Activated T-cell treated with anti-CD3 and anti-CD28 coated beads for 48 hours (primary cell): ENCODE results near the gene PYROXD2.
"Not testable (repeated sequence)": the region's sequence is repeated elsewhere in the genome, so short reads cannot be mapped to it uniquely, and the experiment has no call there.

ENCODE experiments used
- DNase-seq: peaks from one replicate; pipeline ENCODE4 v3.0.0-alpha.2; 2020; ENCODE audit warnings: low read depth

PYROXD2 gene

DNA sequence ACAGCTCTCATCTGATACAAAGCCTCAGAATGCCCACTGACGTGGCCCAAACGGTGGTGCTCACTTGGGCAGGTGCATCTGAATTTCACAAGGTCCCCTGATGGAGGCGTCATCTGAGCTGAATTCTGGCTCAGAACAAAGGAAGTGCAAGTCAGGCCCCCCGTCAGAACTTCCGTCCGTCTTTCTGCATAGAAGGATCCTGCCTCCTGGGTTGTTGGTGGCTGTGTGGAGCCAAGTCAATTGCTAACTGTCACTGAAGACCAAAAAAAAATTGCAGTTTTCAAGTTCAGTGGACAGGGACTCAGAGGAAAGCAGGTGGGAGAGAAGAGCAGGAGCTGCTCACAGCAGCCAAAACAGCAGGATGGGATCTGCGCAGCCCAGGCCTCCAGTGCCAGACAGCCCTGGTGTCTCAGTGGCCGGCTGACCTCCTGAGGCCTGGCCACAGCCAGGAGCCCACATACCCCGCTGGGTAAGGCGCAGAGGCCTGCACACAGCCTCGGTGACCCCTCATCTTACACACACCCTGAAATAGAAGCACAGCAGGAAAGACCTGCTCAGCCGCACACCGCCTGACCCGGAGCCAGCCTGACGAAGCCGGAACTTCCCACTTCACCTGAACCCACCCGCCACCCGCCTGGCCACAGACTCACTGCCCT lies 49.4 kb downstream of the PYROXD2 start:
- DNase-seq = no peak

DNA sequence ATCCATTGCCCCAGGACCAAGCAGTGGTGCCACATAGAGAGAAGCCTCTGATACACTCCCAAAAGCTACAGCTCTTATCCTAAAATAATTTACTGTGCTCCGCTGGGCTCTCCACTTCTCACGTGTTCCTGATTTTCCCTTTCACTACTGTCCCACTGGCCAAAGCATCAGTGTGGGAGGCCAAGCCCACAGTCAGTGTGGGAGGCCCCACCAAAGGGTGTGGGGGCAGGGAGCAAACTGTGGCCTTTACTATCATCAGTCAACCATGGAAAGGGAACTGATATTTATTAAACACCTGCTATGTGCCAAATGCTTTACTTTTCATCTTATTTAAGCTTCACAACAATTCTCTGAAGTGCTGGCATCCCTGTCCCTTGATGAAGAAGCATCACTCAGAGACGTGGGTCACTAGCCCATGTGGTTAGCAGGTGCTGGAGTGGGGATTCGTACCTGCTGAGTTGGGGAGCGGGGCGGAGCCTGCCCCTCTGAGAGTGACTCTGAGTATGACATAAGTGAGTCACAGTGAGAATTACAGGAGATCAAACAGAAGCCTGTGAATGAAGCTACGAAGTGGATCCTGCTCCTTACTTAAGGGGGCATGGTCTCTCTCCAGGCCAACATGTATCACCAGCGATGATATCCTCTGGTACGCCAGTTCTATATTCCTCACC lies 50.4 kb downstream of the PYROXD2 start:
- no peak for DNase-seq

DNA sequence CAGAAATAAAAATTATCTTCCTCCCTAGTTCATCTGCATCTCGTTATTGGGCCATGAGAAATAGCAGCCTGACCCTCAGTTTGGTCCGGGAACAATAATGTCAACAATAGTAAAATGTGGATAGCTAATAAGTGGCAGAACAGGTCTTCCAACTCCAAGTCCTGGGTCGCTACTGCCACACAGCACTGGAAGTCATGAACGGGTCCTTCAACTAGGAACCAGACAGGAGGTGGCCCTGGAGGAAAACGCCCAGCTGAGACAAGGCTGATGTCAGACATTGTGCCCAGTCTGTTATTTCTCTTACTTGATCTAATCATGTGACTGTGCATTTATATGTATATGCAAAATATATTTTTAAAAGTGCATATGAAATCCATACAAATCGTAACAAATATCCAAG lies 51.8 kb downstream of the PYROXD2 start:
- DNase-seq = no peak

DNA sequence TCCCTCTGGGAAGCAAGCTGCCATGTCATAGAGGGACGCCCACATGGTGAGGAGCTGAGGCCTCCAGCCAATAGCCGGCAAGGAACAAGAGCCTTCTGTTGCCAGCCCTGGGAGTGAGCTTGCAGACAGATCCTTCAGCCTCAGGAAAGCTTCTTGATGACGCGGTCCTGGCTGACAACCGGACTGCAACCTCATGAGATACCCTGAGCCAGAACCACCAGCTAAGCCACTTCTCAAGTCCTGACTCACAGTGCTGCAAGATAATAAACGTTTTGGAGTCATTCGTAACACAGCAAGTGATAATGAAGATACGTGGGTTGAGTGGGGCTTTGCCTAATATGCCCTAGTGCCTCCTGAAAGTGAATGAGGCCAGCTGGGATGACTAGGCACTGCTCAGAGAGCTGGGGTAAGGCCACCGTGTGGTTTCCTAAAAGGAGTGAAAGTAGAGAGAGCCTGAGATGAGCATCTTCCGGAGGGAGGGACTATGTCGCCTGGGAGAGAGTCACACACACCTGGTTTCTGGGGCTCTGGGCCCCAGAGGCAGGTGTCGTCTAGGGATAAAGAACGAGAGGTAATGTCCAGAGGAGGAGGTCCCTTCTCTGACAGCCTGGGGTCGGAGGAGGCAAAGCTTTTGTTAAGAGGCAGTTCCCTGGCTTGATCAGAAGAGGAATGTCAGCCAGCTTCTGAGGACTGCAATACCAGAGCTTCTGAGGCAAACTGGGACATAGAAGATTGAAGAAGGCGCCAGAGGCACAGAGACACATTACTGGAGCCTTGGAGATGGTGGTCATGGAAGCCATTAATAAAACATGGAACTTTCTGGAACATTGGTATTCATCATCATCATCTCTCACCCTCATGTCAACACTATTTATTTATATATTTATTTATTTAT lies 53.6 kb downstream of the PYROXD2 start:
- peak; percentile 41 for DNase-seq

DNA sequence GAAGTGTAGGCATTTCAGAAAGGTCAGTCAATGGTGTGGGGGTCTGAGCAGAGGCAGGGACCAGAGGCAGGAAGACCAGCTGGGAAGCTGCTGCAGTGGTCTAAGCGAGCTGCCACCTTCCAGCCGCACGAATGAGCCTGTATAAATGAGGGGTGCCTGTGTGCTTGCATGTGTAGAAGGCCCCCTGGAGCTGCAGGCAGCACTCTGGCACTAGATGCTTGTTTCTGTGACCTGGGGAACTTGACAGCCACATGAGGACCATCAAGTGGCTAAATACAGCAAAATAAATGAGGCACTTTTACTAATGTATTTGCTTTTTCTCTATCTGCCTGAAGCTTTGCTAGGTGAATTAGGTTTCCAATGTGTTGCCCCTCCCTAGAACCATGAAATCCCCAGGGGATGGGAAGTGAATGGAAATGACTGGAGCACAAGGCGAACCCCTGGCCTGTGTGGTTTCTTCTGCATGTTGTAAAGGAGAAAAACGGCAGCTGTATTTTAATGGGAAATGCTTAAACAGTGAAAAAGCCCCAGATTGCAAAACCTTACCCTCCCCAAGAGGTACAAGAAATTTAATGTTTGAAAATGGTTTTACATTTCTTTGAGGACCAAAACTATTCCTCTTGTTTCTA lies 57.7 kb downstream of the PYROXD2 start:
- no peak for DNase-seq

DNA sequence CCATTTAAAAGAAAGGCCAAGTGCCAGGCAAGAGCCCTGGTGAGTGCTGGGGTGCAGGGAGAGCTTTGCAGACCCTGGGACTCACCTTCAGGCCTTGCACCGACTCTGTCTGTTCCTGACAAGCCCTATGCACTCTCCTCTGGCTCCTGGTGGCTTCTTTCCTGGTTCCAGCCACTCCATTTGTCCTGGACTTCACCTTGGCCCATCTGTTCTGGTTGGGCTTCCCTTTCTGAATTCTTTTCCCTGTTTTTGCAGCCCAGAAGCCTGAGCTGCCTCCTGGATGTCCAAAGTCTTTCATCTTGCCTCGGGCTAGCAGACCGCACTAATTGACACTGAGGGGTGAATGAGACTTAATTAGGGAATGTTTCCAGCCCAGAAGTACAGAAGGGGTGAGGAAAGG lies 60.5 kb downstream of the PYROXD2 start:
- no peak for DNase-seq

DNA sequence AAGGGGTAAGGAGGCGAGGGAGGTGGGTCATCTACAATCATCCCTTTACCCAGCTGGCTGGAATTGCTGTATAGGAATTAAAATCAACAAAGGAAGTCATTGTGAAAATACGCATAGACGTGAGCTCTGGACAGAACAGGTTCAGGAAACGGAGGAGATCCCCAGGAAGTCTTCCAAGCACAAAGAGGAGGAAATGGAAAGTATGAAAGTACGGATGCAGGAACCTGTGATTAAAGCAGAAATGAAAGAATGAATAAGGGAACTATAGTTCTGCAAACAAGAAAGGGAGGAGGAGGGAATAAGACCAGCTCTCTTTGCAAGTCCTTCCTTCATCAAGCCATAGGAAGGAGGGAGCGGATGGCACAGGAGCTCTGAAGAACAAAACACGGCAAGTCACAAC lies 61.8 kb downstream of the PYROXD2 start:
- no peak for DNase-seq

DNA sequence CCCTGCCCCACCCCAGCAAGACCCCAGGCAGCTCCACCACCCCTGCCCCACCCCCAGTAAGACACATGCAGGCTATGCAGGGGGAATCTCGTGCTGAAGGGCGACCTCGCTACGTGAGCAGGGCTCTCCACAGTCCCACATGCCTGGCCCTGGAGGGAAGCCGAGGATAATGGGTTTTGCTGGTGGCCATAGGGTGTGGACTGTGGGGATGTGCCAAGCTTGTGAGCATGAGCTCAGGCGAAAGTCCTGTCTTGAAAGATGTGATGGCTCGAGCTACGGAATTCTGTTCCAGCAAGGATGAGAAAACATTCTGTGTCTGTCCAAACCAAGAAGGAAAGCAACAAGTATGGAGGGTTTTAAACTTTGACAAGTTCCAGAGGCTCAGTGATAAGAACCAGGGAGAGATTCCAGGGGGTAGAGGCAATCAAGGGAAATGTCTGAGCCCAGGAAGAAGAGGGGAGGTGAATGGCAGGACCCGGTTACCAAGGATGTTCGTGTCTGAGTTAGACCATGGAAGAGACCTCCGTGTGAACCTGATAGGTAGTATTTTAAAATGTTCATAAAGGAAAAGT lies 63.1 kb downstream of the PYROXD2 start:
- DNase-seq = no peak

DNA sequence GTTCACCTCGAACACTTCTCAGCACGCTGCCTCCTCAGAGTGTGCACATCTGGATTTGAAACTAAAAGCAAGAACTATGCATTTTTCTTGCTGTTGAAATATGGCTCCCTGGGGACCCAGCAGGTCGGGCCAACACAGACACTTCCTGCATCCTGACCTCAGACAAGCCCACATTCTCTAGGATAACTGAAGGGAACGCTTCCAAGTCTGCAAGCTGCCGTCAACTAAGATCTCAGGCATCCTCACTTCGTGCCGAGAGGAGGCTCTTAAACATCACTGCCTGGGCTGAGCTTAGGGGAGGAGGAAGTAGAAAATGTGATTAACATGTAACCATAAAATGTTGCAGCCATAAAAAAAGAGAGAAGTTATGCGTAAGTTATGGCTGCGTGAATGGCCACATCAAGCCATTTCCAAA lies 65.5 kb downstream of the PYROXD2 start:
- DNase-seq = no peak

DNA sequence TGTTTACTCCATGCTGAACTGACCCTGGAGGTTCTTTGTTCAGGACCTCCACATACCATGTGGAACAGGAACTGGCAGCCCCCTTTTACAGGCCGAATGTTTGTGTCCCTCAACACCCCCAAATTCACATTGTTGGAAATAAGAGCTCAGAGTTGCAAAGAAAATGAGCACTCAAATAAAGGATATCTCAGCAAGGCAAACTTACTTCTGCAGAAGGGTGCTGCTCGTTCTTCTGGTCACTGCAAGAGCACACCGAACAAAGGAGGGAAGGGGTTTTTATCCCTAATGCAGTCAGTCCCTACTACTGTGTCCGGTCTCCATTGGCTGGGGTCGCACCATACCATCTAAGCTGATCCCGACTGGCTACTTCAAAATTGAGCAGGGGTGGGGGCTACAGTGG lies 68.1 kb downstream of the PYROXD2 start:
- no peak for DNase-seq

DNA sequence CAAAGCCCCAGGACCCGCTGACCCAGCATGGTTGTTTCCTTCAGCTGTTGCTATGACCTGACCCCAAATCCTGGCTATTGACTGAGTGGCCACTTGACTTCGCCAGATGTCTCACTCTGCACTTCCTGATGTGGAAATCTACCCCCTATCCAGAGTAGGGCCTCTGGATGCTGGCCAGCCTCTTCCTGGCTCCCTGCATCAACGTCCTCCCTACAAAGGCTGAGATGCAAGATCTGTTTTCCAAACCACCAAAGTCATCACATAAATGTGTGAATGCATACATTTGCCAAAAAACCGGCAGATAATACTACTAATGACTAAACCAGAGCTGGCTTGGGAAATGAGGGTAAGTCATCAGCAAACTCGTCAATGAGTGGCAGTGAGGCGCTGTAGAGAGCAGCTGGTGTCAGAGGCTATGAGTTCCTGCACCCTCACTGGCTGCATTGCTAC lies 70.4 kb downstream of the PYROXD2 start:
- no peak for DNase-seq

DNA sequence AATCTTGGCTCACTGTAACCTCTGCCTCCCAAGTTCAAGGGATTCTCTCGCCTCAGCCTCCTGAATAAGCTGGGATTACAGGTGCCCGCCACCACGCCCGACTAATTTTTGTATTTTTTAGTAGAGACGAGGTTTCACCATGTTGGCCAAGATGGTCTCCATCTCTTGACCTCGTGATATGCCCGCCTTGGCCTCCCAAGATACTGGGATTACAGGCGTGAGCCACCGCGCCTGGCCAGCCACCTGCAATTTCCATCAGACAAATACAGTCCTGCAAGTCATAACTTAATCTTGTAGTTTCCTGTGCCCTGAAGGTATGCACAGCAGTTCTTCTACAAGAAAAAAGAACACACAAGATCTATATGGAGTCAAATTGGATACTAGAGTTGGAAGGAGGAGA lies 73.3 kb downstream of the PYROXD2 start:
- DNase-seq = not testable (repeated sequence)

DNA sequence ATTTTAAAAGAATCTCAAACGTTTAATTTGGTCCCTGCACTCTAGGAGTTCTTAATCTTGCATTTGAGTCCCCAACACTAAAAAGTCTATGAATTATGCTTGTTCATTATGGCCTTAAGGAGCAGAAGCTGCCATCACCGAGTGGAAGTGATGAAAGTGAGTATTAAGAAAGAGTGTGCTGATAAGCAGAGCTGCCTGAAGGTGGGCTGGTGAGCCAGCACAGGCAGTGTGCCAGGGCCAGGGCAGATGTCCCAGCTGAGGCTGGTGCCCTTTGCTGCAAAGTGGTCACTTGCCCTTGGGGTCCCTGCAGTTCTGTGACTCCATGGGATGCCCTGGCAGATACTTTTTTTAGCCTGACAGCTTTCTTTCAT lies 74.1 kb downstream of the PYROXD2 start:
- DNase-seq = no peak

DNA sequence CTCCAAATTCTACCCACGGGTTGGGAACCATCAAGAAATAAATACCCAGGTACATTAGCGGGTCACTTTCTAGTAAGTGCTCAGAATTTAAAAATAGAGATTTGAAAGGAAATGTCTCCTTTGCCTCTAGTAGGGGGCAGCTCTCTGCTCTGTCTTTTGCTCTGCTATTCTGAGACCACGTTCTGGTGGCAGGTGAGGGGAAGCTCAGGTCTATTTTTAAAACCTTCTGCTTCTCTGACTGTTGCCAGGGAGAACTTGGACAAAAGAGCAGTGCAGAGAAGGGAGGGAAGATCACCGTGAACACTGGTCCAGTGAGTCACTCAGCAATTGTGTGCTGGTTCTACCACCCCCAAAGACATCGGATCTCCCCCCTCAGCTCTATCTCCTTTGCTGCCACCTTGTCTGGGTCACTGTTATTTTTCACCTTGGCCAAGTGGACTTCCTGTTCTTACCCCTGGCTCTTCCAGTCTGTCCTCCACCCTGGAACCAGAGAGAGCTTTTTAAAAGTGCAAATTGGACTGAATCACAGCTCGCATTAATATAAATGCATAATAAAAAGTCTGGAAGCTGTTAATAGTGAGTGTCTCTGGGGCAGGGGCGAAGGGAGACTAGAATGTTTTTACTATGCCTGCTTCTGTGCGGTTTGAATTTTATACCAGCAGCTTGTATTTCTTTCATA lies 74.6 kb downstream of the PYROXD2 start:
- no peak for DNase-seq

DNA sequence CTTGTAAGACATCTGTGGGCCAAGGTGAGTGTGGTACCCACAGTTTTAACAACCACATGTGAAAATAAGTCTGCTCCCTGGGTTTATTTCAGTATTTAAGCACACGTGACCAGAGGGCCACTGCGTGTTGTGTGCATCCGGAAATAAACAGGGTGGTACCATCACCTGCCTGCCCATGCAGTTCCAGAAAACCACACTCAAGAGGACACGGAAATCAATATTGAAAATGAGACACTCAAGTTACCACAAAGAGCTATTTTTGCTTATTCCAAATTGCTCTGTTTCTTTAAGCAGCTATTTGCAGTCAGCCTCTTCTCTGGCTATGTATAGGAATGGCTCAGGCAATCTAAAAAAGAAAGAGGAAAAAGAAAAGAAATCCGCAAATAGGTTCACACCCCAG lies 75.2 kb downstream of the PYROXD2 start:
- no peak for DNase-seq

DNA sequence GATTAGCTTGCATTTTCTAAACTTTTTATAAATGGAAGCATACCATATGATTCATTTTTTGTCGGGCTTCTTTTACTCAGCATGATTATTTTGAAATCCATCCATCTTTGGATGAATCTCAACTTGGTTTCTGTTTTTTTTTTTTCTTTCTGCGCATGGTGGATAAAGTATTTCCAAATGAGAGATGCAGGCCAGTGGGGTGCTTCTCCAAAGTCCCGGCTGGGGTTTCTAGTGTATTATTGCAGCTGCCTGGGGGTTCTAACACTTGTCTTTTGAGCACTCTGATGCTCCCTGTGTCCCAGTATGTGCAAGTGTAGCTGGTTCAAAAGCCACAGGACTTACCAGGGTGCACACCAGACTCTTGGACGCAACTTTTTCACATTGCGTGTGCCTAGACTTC lies 76.1 kb downstream of the PYROXD2 start:
- DNase-seq = no peak

DNA sequence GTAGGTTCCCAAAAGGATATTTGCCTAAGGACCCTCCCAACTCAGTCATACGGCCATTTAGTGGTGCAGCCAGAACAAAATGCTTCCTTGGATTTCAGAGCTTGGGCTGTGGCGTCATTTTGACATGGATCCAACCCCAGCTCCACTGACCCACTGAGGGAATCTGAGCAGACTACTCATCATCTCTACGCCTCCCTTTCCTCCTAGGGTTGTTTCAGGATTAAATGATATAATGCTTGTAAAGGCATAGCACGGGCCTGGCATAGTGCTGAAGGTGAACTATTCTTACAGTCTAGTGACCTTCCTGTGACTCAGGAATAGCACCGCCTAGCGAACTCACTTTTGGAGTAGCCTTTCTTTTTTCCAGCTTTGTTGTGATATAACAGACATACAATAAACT lies 76.7 kb downstream of the PYROXD2 start:
- no peak for DNase-seq

DNA sequence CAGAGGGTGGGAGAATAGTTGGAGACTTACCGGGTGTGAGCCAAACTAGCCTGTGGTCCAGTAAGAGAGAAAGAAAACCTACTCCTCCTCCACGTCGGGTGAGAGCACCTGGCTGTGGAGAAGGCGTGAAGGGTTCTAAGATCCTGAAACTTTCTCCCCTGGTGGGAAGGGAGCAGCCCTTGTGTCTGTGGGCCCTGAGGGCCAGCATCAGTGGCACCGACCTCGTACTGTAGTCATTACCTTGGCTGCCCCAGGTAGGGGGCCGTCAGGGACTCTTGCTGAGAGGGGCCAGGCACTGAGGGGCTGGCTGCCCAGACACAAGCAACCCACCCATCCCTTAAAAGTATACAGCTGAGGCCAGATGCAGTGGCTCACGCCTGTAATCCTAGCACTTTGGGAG lies 77.5 kb downstream of the PYROXD2 start:
- DNase-seq = no peak
